K562 (cell line): ENCODE measurements around the gene MCAM. TPM values are rescaled to one million over a fixed set of nuclear protein-coding genes. Genes with fewer than 3 reads are reported as not detected.

Experiments
- ARID4B ChIP-seq: sonication (generic); formaldehyde crosslinking; IDR thresholded peaks from 2 replicates; pipeline ENCODE4 v1.8.0; 2022; ENCODE audit warnings: mild to moderate bottlenecking, missing genetic modification reagents
- BRD9 ChIP-seq: fragments of 450-650 bp; IDR thresholded peaks from 2 replicates; pipeline ENCODE4 v1.6.1; 2018; ENCODE audit warnings: low read depth; ENCODE audit not compliant: partially characterized antibody
- CAMTA2 ChIP-seq: fragments of 250-450 bp; sonication (Bioruptor Pico); conservative IDR thresholded peaks from 2 replicates; pipeline ENCODE4 v1.5.1; 2022
- CBX3 ChIP-seq, 2 experiments: IDR thresholded peaks; 1 replicate in 1 of 2; 2 replicates in 1 of 2; pipeline ENCODE4 v1.6.1; 2012; ENCODE audit warnings: inconsistent platforms in 2 of 2, low read length in 2 of 2, borderline replicate concordance in 1 of 2, control low read depth in 1 of 2
- CREBBP ChIP-seq: IDR thresholded peaks from one replicate; pipeline ENCODE4 v1.6.1; 2012; ENCODE audit warnings: low read depth, mild to moderate bottlenecking, control low read depth, inconsistent platforms, low read length
- DDX20 ChIP-seq: fragments of 450-650 bp; IDR thresholded peaks from 2 replicates; pipeline ENCODE4 v1.6.1; 2016; ENCODE audit warnings: missing genetic modification characterization, low read depth, mild to moderate bottlenecking, missing compliant biosample characterization, moderate library complexity
- LARP7 ChIP-seq: fragments of 450-650 bp; IDR thresholded peaks from 2 replicates; pipeline ENCODE4 v1.6.1; 2016
- MECOM ChIP-seq: fragments of 250-450 bp; sonication (Bioruptor Pico); IDR thresholded peaks from 2 replicates; pipeline ENCODE4 v1.8.0; 2022; ENCODE audit warnings: inconsistent platforms
- NFE2L1 ChIP-seq: fragments of 450-650 bp; IDR thresholded peaks from 2 replicates; pipeline ENCODE4 v1.6.1; 2016; ENCODE audit warnings: missing genetic modification characterization, low read depth, mild to moderate bottlenecking, missing compliant biosample characterization, moderate library complexity, borderline replicate concordance
- NFRKB ChIP-seq: fragments of 450-650 bp; IDR thresholded peaks from 2 replicates; pipeline ENCODE4 v1.6.1; 2016; ENCODE audit warnings: low read depth
- PBX2 ChIP-seq, 2 experiments: IDR thresholded peaks in 1 of 2; conservative IDR thresholded peaks in 1 of 2; 2 replicates each; pipeline ENCODE4 v1.6.1; 2016; ENCODE audit warnings: low read depth in 2 of 2, mild to moderate bottlenecking in 1 of 2, missing compliant biosample characterization in 1 of 2, missing genetic modification characterization in 1 of 2, moderate library complexity in 1 of 2
- SRF ChIP-seq, 2 experiments: fragments of 250-450, 450-650 bp in 1 of 2; sonication (Bioruptor Pico) in 1 of 2; sonication (generic) in 1 of 2; formaldehyde crosslinking; IDR thresholded peaks; 2 replicates each; pipeline versions ENCODE4 v1.5.0 to v1.5.1; 2020 to 2022; ENCODE audit warnings: mild to moderate bottlenecking in 1 of 2, missing genetic modification reagents in 1 of 2
- STAT5A ChIP-seq: IDR thresholded peaks from 2 replicates; pipeline ENCODE4 v1.6.1; 2012; ENCODE audit warnings: low read length, inconsistent platforms, borderline replicate concordance
- TEAD4 ChIP-seq, 2 experiments: sonication (generic) in 1 of 2; formaldehyde crosslinking in 1 of 2; IDR thresholded peaks; 2 replicates each; pipeline versions ENCODE4 v1.6.1 to v1.8.0; 2012 to 2022; ENCODE audit warnings: borderline replicate concordance in 1 of 2, inconsistent platforms in 1 of 2, low read length in 1 of 2, mild to moderate bottlenecking in 1 of 2, missing genetic modification reagents in 1 of 2
- ZBTB1 ChIP-seq: sonication (generic); formaldehyde crosslinking; IDR thresholded peaks from 2 replicates; pipeline ENCODE4 v1.8.1; 2023; ENCODE audit warnings: missing genetic modification reagents, low read depth, mild to moderate bottlenecking, borderline replicate concordance
- ZKSCAN3 ChIP-seq: fragments of 250-450 bp; sonication (Bioruptor Pico); IDR thresholded peaks from 2 replicates; pipeline ENCODE4 v1.4.0; 2020
- ZNF121 ChIP-seq: sonication (generic); formaldehyde crosslinking; conservative IDR thresholded peaks from 2 replicates; pipeline ENCODE4 v1.8.0; 2022; ENCODE audit warnings: missing genetic modification reagents
- ZNF124 ChIP-seq: sonication (generic); formaldehyde crosslinking; IDR thresholded peaks from 2 replicates; pipeline ENCODE4 v1.8.1; 2022; ENCODE audit warnings: missing genetic modification reagents
- ZNF436 ChIP-seq: fragments of 250-450, 450-650 bp; sonication (Bioruptor Pico); formaldehyde crosslinking; IDR thresholded peaks from 2 replicates; pipeline ENCODE4 v1.7.0; 2020; ENCODE audit warnings: mild to moderate bottlenecking
- ZNF785 ChIP-seq: fragments of 250-450 bp; sonication (Bioruptor Pico); IDR thresholded peaks from 2 replicates; pipeline ENCODE4 v1.4.0; 2020; ENCODE audit warnings: mild to moderate bottlenecking
- polyA plus RNA-seq, 8 experiments: library from polyadenylated mRNA; depleted of rRNA in 4 of 8; stranded (reverse) in 5 of 8; unstranded in 3 of 8; fragments of >200 nt; fragmentation: Nextera tagmentation in 2 of 8; fragmentation: Illumina TruSeq in 1 of 8; extraction: Ambion mirVana in 2 of 8; extraction: Trizol in 1 of 8; gene quantifications; 2 replicates each; pipeline versions ENCODE4 v1.2.1 to v1.2.3, GENCODE V29; 2011 to 2014; ENCODE audit warnings: inconsistent platforms in 1 of 8, missing spikeins in 1 of 8
- total RNA-seq, 7 experiments: library from RNA; depleted of rRNA in 6 of 7; stranded (reverse); fragments of >200 nt in 6 of 7; fragmentation: Illumina TruSeq in 2 of 7; extraction: Trizol in 2 of 7; gene quantifications; 2 replicates each; pipeline versions ENCODE4 v1.2.1 to v1.2.3, GENCODE V29; 2011 to 2021; ENCODE audit warnings: low replicate concordance in 1 of 7
- TF ChIP-seq, protein P1 (sequence below): fragments of 250-450 bp; sonication (Bioruptor Pico); IDR thresholded peaks from 2 replicates; pipeline ENCODE4 v1.5.0; 2020; ENCODE audit warnings: mild to moderate bottlenecking

The MCAM gene
- total and polyA plus RNA-seq, 9 of the 15 experiments (the other 6 are each of a cell fraction or from before 2014, with no cell fraction given), result 14.7 to 118 (median 53.6) TPM

DNA sequence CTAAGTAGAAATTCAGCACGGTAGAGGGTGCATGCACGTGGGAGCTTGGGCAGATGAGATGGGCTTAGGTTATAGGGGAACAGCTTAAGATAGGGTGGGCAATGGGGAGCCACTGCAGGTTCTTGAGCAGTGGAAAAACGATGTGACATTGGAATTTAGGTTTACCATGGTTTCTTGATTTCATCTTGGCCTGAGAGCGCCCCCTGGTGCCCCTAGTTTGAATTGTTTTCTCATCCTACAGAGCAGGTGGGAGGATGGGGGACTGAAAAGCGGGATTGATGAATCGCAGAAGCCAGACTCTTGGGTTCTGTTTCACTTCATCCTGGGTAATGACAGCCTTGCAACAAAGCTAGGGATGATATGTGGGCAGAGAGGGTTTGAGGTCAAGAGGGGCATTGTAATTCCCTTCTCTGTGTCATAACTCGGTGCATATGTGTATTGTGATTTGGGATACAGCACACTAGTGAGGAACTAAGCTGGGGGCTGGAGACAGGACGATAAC is 6.7 kb upstream of the MCAM start (continued):
- no peak for TF ChIP-seq PBX2 (CRISPR knock-in tag; IDR thresholded peaks at IDR 0.05; ENCODE audit: low read depth)
- 0 out of 2 replicates have a peak, but pooled peaks have one; percentile 16 for TF ChIP-seq PBX2 (tag; conservative IDR thresholded peaks at IDR 0.05; ENCODE audit: low read depth)
- TF ChIP-seq ZBTB1 (CRISPR knock-in tag), result no peak; the same call in 1 of the 2 replicates
- TF ChIP-seq ZNF785 (CRISPR knock-in tag), result no peak
- no peak for TF ChIP-seq NFRKB
- no peak for TF ChIP-seq LARP7
- no peak for TF ChIP-seq SRF (CRISPR knock-in tag; IDR thresholded peaks at IDR 0.05)
- TF ChIP-seq MECOM, result no peak
- TF ChIP-seq ZKSCAN3 (CRISPR knock-in tag), result no peak
- TF ChIP-seq STAT5A, result peak; percentile 5; the same call in 1 of the 2 replicates
- TF ChIP-seq DDX20 (tag), result no peak
- TF ChIP-seq ZNF436 (CRISPR knock-in tag), result no peak
- no peak for TF ChIP-seq NFE2L1 (tag)
- no peak for TF ChIP-seq CAMTA2 (CRISPR knock-in tag)
- no peak for TF ChIP-seq ZNF124
- peak; percentile 74 for TF ChIP-seq TEAD4 (IDR thresholded peaks at IDR 0.05; ENCODE audit: low read length)
- TF ChIP-seq TEAD4 (CRISPR knock-in tag; IDR thresholded peaks at IDR 0.05; ENCODE audit: borderline replicate concordance), result no peak
- no peak for TF ChIP-seq BRD9
- TF ChIP-seq ARID4B (CRISPR knock-in tag), result no peak
- TF ChIP-seq, protein P1, sequence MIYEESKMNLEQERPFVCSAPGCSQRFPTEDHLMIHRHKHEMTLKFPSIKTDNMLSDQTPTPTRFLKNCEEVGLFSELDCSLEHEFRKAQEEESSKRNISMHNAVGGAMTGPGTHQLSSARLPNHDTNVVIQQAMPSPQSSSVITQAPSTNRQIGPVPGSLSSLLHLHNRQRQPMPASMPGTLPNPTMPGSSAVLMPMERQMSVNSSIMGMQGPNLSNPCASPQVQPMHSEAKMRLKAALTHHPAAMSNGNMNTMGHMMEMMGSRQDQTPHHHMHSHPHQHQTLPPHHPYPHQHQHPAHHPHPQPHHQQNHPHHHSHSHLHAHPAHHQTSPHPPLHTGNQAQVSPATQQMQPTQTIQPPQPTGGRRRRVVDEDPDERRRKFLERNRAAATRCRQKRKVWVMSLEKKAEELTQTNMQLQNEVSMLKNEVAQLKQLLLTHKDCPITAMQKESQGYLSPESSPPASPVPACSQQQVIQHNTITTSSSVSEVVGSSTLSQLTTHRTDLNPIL (CRISPR knock-in tag), result no peak
- TF ChIP-seq CBX3 (IDR thresholded peaks at IDR 0.05; ENCODE audit: borderline replicate concordance in 1 of 2, low read length in 2 of 2), result peak in 1 of 2 experiments; percentile 89; a peak in 2 of 3 replicates
- TF ChIP-seq CREBBP, result no peak
- TF ChIP-seq ZNF121 (CRISPR knock-in tag), result no peak
